Measurements from ENCODE around the gene ARID3C. TPM values are rescaled to one million over a fixed set of nuclear protein-coding genes. Genes with fewer than 3 reads are reported as not detected.

ARID3C gene
- total RNA-seq, 2 experiments from 2014 or later, result 0.25 to 0.34 TPM

DNA sequence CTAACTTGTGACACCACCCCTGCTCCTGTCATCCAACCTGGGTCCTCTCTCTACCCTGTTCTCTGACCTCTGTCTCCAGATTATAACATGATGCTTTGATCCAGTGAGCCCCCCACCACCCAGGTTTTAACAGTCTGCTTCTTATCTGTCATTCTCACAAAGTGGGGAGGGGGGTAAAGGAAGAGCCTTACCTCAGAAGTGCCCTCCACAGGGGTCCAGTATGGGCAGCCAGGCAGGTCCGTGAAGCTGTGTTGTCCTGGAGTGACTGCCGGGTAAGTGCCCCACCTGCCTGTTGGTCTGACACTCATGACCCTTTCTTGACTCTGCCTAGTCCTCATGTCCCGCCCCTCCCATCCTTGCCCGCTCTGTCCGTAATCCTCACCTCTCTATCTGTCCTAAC is 26.5 kb upstream of the ARID3C start:
- CTCF ChIA-PET, result interaction anchor here (0.6 to 2.0 kb wide), 3 partner anchors 8 to 524 kb away, joined by 4 to 9 read pairs (median 5); no protein-coding TSS in a partner anchor
- POLR2A ChIA-PET, result interaction anchor here (1.0 kb wide), 1 partner anchor 8 kb away, joined by 4 read pairs; the partner anchor contains the start of gene GALT

DNA sequence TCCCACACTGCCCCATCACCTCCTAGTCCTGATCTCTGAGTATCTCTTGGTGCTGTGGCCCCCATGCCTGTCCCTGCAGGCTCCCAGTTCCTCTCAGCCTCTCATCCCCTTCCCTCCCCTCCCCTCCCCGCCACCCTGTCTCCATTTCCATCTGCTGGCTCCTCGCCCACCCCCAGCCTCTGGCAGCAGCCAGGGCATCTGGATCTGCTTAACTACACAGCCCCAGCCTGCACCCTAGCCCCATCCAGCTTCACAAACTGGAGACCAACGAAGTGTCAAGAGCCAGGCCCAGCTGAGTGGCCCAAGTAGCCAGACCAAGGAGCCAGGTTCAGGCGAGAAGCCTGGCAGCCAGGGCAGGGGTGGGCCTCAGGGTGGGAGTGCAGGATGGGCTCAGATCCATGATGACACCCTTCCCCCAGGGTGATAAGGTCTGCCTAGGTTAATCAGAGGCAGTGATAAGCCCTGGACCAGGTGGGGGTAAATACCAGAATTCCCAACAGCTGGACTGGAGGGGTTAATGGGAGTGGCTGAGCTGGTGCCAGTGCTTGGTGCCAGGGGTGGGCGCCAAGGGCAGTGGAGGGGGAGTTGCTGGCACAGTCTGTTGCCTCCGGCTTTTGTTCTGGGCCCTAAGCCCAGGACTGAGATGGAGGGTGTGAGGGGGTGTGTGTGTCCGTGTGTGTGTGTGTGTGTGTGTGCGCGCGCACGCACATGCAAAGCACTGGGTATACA is 25.6 kb upstream of the ARID3C start:
- ChIA-PET POLR2A (no interaction called here), CTCF (interaction anchor here (1.3 to 1.4 kb wide), 2 partner anchors 19 to 48 kb away, joined by 3 to 5 read pairs; no protein-coding TSS in a partner anchor)

DNA sequence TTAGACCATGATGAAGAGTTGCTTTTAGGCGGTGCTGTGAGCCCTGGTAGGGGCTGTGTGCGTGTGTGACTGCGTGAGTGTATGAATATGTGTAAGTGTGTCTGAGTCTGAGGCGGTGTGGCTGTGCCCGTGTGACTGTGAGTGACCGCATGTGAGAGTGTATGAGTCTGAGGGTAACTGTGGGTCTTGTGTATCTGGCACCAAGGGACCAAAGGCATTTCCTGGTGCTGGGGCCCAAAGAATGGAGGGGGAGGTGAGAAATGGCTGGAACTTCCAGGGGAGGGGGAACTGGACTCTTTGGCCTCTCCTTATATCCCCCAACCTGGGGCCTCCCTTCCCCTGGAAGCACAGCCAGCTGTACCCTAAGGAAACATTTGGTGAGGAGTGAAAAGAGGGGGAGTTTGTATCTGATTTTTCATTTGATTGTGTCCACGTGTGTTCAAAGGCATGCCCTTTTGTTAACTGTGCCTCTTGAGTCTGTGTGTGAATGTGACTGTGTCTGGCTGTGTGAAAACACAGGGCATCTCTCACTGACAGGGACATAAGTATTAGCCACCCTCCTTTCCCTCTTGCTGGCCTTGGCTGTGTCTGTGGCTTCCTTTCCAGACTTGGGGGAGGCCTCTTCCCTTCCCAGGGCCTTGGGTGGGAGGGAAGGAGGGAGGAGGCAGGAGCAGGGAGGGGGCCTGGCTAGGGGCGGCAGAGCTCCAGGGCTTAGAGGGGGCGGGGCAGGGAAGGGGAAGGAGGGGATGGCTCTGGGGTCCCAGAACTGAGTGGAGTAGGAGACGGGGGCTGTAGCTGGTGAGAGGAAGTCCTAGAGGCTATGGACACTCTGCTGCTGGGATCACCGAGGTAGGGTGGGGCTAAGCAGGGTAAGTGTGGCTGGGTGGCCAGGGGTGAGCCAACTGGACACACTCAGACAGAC is 24.5 kb upstream of the ARID3C start:
- POLR2A ChIA-PET, result no interaction called here
- CTCF ChIA-PET, result interaction anchor here (1.3 kb wide), 2 partner anchors 15 to 49 kb away, joined by 3 read pairs; no protein-coding TSS in a partner anchor

DNA sequence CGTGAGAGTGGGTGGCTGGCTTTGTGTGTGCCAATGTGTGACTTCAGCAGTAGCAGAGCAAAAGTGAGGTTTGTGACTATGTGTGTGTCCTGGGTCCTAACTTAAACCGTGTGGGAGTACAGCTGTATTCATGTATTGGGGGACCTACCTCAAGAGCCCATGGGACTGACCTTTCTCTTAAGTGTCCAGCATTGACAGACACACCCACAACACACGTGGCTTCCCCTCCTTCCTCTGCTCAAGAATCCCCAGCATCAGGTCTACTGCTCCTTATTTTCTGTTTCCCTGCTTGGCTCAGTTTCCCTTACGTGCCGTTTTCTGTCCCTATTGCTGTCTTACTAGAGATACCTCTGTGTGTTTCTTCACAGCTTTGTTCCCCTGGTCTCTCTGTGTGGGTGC is 23.7 kb upstream of the ARID3C start:
- ChIA-PET CTCF (interaction anchor here (1.3 to 2.6 kb wide), 2 partner anchors 12 to 14 kb away, joined by 3 to 8 read pairs; no protein-coding TSS in a partner anchor), POLR2A (no interaction called here)

DNA sequence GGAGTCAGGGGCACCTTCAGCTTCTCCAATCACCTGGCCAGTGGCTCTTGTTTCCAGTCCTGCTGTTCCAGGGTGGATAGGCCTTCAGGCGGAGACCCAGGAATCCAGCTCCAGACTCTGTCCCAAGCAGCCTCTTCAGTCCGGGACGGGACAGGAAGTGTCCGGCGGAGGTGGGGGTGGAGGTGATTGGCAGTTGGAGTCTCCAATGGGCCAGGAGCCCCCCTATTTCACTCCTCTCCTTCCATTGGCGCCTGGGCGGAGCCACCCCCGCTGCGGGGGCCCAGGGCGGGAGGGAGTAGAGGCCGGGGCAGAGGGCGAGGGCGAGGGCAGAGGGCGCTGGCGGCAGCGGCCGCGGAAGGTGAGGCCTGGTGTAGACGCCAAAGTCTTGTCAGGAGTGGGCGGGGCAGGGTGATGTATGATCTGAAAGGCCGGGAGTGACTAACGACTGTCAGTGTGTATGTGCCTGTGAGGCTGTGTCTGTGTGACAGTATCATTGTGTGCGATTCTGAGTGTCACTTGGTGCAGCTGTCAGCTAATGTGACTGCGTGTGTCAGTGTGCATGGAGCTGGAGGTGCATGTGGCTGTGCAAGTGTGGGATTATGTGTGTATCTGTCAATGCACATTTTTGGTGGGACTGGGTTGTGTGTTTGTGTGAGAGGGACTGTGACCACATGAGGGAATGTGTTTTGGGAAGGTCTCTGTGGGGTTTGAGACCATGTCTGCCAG is 23.2 kb upstream of the ARID3C start, which contains the start of gene IL11RA:
Gene IL11RA (plus strand): TSS at position 310 of the 726 bp plus-strand sequence. CDS start 3,033 bp downstream, outside the sequence.
- POLR2A ChIA-PET, result no interaction called here
- CTCF ChIA-PET, result interaction anchor here (1.3 to 2.6 kb wide), 2 partner anchors 13 kb away, joined by 3 to 8 read pairs; no protein-coding TSS in a partner anchor

DNA sequence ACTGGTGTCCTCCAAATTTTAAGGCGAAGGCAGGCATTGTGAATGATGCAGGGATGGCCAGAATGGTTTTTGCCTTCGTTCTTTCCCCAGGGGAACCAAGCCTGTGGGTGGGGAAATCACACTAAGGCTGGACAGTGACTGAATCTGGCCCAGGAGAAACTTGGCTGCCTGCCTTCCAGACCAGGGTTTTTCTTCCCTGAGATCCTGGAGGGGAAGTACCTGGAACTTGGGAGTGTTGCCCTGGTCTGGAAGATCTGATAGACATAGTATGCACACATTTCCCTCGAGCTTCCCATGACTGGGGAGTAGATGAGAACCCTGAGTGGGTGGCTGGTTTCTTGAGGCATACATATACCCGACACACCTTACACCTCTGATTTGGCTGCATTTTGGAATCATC is 22.5 kb upstream of the ARID3C start:
- POLR2A ChIA-PET, result no interaction called here
- CTCF ChIA-PET, result interaction anchor here (2.6 kb wide), 1 partner anchor 14 kb away, joined by 8 read pairs; no protein-coding TSS in a partner anchor

DNA sequence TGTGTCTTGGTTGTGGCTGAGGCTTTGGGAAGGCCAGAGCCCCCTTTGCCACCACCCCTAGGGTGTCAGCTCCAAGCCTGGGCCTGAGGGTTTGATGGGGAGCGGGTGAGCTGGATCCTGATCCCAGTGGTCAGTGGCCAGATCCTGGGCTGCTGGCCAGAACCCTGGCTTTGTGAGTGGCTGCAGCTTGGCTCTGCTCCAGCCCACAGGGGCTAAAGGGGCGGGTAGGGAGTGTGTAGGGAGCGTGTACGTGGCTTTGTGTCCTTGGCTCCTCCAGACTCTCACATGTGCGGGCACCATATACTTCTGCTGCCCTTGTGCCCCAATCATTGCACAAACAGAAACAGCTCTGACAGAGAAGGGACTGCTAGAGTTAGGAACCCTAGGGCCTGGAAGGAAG is 21.9 kb upstream of the ARID3C start:
- POLR2A ChIA-PET, result no interaction called here
- CTCF ChIA-PET, result interaction anchor here (2.6 kb wide), 1 partner anchor 14 kb away, joined by 8 read pairs; no protein-coding TSS in a partner anchor

DNA sequence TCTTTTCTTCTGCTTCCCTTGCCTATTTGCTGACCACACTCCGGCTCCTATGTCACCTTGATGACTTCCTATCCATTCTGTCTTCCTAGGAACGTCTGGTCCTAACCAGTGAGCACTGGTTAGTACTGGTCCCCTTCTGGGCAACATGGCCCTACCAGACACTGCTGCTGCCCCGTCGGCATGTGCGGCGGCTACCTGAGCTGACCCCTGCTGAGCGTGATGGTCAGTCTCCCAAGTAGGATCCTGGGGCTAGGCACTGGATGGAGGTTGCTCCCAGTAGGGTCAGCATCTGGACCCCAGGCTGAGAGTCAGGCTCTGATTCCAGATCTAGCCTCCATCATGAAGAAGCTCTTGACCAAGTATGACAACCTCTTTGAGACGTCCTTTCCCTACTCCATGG is 19.8 kb upstream of the ARID3C start:
- ChIA-PET POLR2A (interaction anchor here (4.0 kb wide), 1 partner anchor 11 kb away, joined by 41 read pairs; the partner anchor contains the start of gene SIGMAR1), CTCF (interaction anchor here (0.7 to 1.4 kb wide), 2 partner anchors 9 to 16 kb away, joined by 3 read pairs; no protein-coding TSS in a partner anchor)

DNA sequence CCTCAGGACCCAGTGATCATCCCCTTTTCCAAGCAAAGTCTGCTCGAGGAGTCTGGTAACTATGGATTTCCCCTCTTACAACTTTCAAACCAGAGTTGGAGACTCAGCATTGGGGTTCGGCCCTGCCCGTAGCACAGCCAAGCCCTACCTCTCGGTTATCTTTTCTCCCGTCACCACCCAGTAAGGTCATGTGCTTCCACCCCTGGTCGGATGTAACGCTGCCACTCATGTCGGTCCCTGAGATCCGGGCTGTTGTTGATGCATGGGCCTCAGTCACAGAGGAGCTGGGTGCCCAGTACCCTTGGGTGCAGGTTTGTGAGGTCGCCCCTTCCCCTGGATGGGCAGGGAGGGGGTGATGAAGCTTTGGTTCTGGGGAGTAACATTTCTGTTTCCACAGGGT is 18.8 kb upstream of the ARID3C start:
- CTCF ChIA-PET, result interaction anchor here (0.5 to 4.3 kb wide), 6 partner anchors 9 to 625 kb away, joined by 3 to 46 read pairs (median 4); partner anchors contain the start of gene SIGMAR1
- POLR2A ChIA-PET, result interaction anchor here (0.5 to 4.0 kb wide), 4 partner anchors 8 to 10 kb away, joined by 4 to 41 read pairs (median 10); partner anchors contain the start of gene SIGMAR1

DNA sequence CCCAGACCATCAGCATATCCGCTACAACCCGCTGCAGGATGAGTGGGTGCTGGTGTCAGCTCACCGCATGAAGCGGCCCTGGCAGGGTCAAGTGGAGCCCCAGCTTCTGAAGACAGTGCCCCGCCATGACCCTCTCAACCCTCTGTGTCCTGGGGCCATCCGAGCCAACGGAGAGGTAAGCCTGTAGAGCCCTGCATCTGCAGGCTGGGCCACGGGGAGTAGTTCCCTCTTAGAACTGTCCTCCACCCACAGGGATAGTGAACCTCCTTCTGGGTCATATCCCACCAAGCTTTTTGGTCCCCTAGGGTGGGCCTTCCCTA is 18.2 kb upstream of the ARID3C start:
- POLR2A ChIA-PET, result interaction anchor here (0.7 to 4.0 kb wide), 6 partner anchors 9 to 35 kb away, joined by 3 to 41 read pairs (median 5); partner anchors contain the start of gene SIGMAR1
- CTCF ChIA-PET, result interaction anchor here (0.5 to 4.3 kb wide), 8 partner anchors 9 to 625 kb away, joined by 3 to 46 read pairs (median 5); partner anchors contain the start of gene SIGMAR1

DNA sequence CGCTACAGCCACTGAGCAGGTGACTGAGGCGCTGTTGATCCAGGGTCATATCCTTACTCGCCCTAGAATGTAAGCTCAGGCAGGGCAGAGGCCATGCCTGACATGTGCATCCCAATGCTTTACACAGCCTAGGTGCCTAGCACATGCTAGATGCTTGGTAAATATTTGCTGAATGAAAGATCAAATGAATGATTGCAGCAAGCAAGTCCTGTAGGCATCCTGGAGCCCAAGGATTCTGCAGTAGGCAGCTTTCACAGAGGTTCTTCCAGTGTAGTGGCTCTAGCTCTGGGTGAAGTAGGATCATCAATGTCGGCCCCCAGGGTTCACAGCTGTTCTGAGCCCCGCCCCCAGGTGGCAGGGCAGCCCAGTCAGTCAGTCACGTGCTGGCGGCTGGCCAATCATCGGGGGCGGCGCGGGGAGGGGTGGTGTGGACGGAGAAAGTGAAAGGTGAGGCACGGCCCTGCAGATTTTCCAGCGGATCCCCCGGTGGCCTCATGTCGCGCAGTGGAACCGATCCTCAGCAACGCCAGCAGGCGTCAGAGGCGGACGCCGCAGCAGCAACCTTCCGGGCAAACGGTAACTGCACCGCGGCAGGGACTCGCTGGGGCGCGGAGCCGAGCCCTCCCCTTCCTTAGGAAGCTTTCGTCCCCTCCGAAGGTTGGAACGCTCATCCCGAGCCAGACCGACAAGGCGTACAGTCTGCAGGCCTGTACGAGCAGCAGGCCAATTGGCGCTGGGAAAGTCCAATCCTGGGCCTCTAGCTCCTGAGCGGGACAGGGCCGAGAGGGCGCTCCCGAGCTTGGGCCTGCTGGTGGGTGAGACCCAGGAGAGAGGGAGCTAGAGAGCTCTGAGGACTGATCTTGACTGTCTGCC is 17.6 kb upstream of the ARID3C start, which contains the start of gene GALT:
Gene GALT (plus strand): TSS at position 465 of the 873 bp plus-strand sequence. CDS start 30 bp downstream, at position 495.
- CTCF ChIA-PET, result interaction anchor here (0.6 to 4.3 kb wide), 10 partner anchors 10 to 342 kb away, joined by 3 to 46 read pairs (median 5); partner anchors contain the start of genes RPP25L and SIGMAR1

DNA sequence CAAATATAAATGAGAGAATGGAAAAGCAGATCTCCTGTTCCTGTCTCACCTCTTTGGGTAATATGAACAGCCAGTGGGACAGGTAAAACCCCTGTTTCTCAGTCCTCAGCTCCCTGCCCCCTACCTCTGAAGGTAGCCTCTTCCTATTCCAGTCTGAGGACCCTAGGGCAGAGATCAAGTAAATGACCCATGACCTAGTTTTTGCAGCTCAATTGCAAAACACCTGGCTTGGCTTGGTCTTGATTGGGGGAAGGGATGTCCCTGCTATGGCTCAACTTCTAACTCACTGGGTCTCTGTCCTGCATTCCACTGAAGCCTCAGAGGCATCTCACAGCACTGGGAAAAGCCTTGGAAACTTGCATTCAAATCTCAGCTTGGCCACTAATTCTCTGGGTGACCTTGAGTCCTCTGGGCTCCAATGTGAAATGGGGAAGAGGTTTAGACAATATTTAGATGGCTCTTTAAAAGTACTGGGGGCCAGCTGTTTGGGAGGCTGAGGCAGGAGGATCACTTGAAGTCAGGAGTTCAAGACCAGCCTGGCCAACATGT is 16.0 kb upstream of the ARID3C start:
- ChIA-PET POLR2A (no interaction called here), CTCF (interaction anchor here (0.9 to 4.3 kb wide), 3 partner anchors 9 to 33 kb away, joined by 3 to 46 read pairs (median 5); partner anchors contain the start of genes RPP25L and SIGMAR1)

More for the DNA sequence above, 17.6 kb upstream of the ARID3C start, which contains the start of gene GALT:
- POLR2A ChIA-PET, result interaction anchor here (0.7 to 4.0 kb wide), 7 partner anchors 9 to 124 kb away, joined by 3 to 41 read pairs (median 4); partner anchors contain the start of gene SIGMAR1

DNA sequence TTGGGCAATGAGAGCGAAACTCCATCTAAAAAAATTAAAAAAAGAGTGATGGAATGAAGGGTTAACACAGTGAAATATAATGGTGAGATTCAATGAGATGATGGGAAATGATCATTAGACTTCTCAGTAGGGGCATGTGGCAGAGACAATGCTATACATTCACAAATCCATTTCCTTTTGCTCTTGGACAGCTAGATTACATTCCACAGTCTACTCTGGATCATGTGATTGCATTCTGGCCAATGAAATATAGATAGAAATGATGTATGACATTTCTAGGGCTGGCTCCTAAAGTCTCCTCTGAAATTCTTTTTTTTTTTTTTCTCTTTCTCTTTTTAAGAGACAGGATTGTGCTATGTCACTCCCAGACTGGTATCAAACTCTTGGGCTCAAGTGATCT is 13.8 kb upstream of the ARID3C start:
- POLR2A ChIA-PET, result no interaction called here

DNA sequence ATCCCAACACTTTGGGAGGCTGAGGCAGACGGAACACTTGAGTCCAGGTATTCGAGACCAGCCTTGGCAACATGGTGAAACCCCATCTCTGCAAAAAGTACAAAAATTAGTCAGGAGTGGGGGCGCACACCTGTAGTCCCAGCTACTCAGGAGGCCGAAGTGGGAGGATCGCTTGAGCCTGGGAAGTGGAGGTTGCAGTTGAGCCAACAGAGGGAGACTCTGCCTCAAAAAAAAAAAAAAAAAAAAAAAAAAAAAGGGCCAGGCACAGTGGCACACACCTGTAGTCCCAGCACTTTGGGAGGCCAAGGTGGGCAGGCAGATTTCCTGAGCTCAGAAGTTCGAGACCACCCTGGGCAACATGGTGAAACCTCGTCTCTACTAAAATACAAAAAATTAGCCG is 10.5 kb upstream of the ARID3C start:
- CTCF ChIA-PET, result interaction anchor here (1.1 to 6.0 kb wide), 5 partner anchors 7 to 63 kb away, joined by 3 to 46 read pairs (median 3); partner anchors contain the start of genes GALT and IL11RA
- POLR2A ChIA-PET, result interaction anchor here (0.7 kb wide), 1 partner anchor 8 kb away, joined by 14 read pairs; no protein-coding TSS in a partner anchor

More for the DNA sequence above, 13.8 kb upstream of the ARID3C start:
- CTCF ChIA-PET, result interaction anchor here (0.7 to 1.2 kb wide), 3 partner anchors 8 to 22 kb away, joined by 3 to 5 read pairs (median 3); no protein-coding TSS in a partner anchor

DNA sequence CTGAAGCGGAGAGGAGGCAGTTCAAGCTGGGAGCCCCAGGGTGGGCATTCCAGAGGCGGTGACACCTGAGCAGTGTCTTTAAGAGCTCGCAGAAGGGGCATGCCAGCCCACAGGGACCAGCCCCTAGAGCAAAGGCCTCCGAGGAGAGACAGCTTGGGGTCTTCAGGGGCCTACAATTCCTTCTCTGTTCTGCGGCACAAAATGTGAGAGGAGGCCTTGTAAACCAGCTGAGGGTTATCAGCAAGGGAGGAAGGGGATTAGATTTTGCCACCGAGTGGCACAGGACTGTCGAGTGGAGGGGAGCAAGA is 9.2 kb upstream of the ARID3C start:
- POLR2A ChIA-PET, result interaction anchor here (1.2 to 3.1 kb wide), 4 partner anchors 9 to 27 kb away, joined by 3 to 41 read pairs (median 7); partner anchors contain the start of genes DCTN3 and GALT
- CTCF ChIA-PET, result interaction anchor here (1.1 to 10.9 kb wide), 9 partner anchors 8 to 64 kb away, joined by 3 to 89 read pairs (median 6); partner anchors contain the start of genes ARID3C, GALT, IL11RA and RPP25L

DNA sequence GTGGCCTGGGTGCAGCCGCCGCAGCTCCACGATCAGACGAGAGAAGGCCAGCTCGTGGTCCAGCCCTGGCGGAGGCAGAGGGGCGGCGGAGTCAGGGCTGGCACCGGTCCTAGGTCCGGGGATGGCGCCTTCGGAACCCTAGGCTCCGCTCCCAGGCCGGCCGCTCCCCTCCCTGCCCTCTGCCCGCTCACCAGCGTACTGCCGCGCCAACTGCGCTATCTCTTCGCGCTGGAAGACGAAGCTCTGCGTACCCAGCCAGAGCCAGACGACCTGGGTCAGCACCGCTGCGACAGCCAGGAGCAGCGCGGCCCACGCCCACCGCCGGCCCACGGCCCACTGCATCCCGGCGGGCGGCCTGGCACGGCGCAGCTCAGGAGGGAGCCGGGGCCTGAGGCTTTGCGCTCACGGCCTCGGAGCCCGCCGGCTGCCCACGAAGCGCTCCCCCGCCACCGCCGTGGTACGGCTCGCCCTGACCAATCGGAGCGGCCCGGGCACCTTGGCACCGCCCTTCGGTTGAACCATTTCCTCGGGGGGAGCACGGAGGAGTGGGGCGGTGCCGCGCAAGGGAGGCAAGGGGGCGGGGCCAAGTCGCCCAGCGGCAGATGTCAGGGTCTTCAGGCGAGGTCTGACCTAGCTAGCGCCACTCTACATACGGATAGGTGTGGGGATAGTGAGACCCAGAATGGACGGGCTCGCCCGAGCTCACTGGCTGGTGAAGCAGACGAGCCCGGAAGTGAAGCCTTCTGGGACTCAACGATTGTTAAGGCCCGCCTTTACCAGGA is 8.7 kb upstream of the ARID3C start, which contains the start of gene SIGMAR1:
Gene SIGMAR1 (minus strand): TSS at position 432 of the 782 bp plus-strand sequence. CDS start 90 bp downstream, at position 342.
- CTCF ChIA-PET, result interaction anchor here (0.5 to 10.9 kb wide), 8 partner anchors 8 to 65 kb away, joined by 3 to 89 read pairs (median 6); partner anchors contain the start of genes ARID3C, GALT and RPP25L
- POLR2A ChIA-PET, result interaction anchor here (0.6 to 3.1 kb wide), 9 partner anchors 10 to 435 kb away, joined by 3 to 41 read pairs (median 3); partner anchors contain the start of genes DCTN3, GALT and VCP
